Measurements from ENCODE around the gene BSPRY. TPM values are rescaled to one million over a fixed set of nuclear protein-coding genes. Genes with fewer than 3 reads are reported as not detected.
A peak's percentile ranks its signal among the peaks of the same experiment; 100 is the strongest.
"Not testable (repeated sequence)": the region's sequence is repeated elsewhere in the genome, so short reads cannot be mapped to it uniquely, and the experiment has no call there.

The BSPRY gene
- total and polyA plus RNA-seq, 7 experiments from 2014 or later = 0.13 to 9.6 (median 0.48) TPM; not detected in 2

DNA sequence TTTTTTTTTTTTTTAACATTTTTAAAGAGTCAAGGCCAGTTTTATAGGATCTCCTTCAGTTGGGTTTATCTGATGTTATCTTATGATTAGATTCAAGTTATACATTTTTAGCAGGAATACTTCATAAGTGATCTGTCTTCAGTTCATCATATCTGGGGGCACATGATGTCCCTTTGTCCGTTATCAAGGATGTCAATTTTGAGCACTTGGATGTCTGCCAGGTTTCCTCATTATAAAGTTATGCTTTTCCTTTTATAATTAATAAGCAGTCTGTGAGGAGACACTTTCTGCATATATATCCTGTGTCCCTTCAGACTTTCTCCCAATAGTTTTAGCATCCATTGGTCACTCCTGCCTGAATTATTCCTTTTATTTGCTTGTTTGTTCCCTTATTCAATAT, 15.6 kb downstream of the BSPRY start:
- Mint-ChIP-seq H3K4me1 (peaks cover 0 to 3% (median 0%) of the 10 kb centered on the region in 7 donors), H3K36me3 (peaks cover 0 to 7% (median 0%) of the 10 kb centered on the region in 5 donors)

DNA sequence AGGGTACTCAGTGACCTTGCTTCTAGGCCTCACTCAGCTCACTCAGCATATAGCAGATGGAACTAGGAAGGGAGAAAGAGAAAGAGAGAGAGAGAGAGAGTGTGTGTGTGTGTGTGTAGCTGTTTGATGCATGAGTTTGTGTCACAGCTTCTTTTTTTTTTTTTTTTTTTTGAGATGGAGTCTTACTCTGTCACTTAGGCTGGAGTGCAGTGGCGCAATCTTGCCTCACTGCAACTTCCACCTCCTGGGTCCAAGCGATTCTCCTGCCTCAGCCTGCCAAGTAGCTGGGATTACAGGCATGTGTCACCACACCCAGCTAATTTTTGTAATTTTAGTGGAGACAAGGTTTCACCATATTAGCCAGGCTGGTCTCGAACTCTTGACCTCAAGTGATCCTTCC, 16.3 kb downstream of the BSPRY start:
- H3K36me3 Mint-ChIP-seq; H3K9me3 ChIP-seq (ENCODE audit: control insufficient read depth in 2 of 3, low read length in 3 of 3); H3K27ac ChIP-seq (ENCODE audit: low read depth, low read length); H3K36me3 ChIP-seq (ENCODE audit: control insufficient read depth in 2 of 3, insufficient read depth in 3 of 3, low read length in 3 of 3); H3K27me3 ChIP-seq (ENCODE audit: control insufficient read depth in 2 of 2, insufficient read depth in 2 of 2, low read length in 2 of 2); ATAC-seq; H3K27me3 Mint-ChIP-seq; H3K4me1 Mint-ChIP-seq; H3K4me3 Mint-ChIP-seq; intact Hi-C loops (cut with micrococcal nuclease); H3K4me1 ChIP-seq (ENCODE audit: control insufficient read depth in 2 of 2, insufficient read depth in 2 of 2, low read length in 2 of 2); DNase-seq; H3K4me3 ChIP-seq (ENCODE audit: low read length); H3K9me3 Mint-ChIP-seq: not testable (repeated sequence)
- ChIA-PET POLR2A (interaction anchor here (1.1 kb wide), 1 partner anchor 11 kb away, joined by 4 read pairs; the partner anchor contains the start of gene HDHD3), CTCF (interaction anchor here (0.7 kb wide), 1 partner anchor 24 kb away, joined by 4 read pairs; no protein-coding TSS in a partner anchor)
- peak overlapping the region in 1 of 9 donors; percentile 79 for H3K27ac Mint-ChIP-seq

More for the DNA sequence above, 15.6 kb downstream of the BSPRY start:
- H3K36me3 ChIP-seq (ENCODE audit: control insufficient read depth in 2 of 3, insufficient read depth in 3 of 3, low read length in 3 of 3) = no peaks in the 10 kb centered on the region
- no peaks in the 10 kb centered on the region for H3K27me3 Mint-ChIP-seq
- no peaks in the 10 kb centered on the region for H3K27me3 ChIP-seq (ENCODE audit: control insufficient read depth in 2 of 2, insufficient read depth in 2 of 2, low read length in 2 of 2)
- ChIA-PET POLR2A (interaction anchor here (0.6 to 1.0 kb wide), 2 partner anchors 8 to 38 kb away, joined by 3 read pairs; no protein-coding TSS in a partner anchor), CTCF (no interaction called here)
- no peak overlapping the region for H3K4me3 Mint-ChIP-seq
- ATAC-seq (no peak), DNase-seq (no peak)
- no peaks in the 10 kb centered on the region for H3K4me1 ChIP-seq (ENCODE audit: control insufficient read depth in 2 of 2, insufficient read depth in 2 of 2, low read length in 2 of 2)
- H3K9me3 Mint-ChIP-seq = no peaks in the 10 kb centered on the region
- H3K4me3 ChIP-seq (ENCODE audit: low read length) = no peak overlapping the region
- H3K27ac Mint-ChIP-seq = peak overlapping the region in 1 of 9 donors; percentile 79
- H3K9me3 ChIP-seq (ENCODE audit: control insufficient read depth in 2 of 3, low read length in 3 of 3) = no peaks in the 10 kb centered on the region
- H3K27ac ChIP-seq (ENCODE audit: low read depth, low read length) = no peak overlapping the region
- intact Hi-C loops (cut with micrococcal nuclease) = no loop called here

DNA sequence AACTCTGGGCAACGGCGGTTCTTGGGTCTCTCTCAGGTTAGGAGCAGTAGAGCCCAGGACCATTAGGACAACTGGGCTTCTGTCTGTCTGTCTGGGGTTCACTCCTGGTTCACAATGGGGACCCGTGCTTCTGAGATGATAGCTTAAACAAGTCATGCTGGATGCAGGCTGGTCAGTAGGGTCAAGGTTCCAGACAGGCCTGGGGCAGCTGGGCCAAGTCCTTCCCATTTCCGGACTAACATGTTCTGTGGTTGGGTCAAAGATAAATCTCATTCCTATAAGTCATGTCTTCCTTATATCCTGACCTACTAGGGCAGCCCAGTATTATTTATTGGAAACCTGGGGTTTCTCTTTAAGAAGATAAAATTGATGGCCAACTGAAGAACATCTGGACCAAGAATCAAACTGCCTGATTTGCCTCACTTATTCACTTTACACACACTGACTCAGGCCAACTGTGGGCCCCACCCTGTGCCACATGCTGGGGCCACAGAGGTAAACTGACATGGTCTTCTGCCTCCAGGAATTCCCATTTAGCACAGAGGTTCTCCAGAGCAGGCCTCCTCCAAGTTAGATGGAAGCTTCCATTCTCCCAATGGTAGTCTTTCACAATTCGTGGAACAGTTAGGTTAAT, 19.1 kb downstream of the BSPRY start:
- H3K4me1 Mint-ChIP-seq = peaks cover 0 to 6% (median 0%) of the 10 kb centered on the region in 7 donors
- ChIA-PET CTCF (no interaction called here), POLR2A (interaction anchor here (0.7 kb wide), 1 partner anchor 102 kb away, joined by 4 read pairs; no protein-coding TSS in a partner anchor)
- ATAC-seq (no peak), DNase-seq (no peak)
- H3K9me3 Mint-ChIP-seq = no peaks in the 10 kb centered on the region
- Histone ChIP-seq H3K27ac (ENCODE audit: low read depth, low read length) (no peak overlapping the region), H3K4me3 (ENCODE audit: low read length) (no peak overlapping the region), H3K36me3 (ENCODE audit: control insufficient read depth in 2 of 3, insufficient read depth in 3 of 3, low read length in 3 of 3) (peaks cover 0 to 11% (median 0%) of the 10 kb centered on the region in 3 experiments), H3K4me1 (ENCODE audit: control insufficient read depth in 2 of 2, insufficient read depth in 2 of 2, low read length in 2 of 2) (no peaks in the 10 kb centered on the region), H3K9me3 (ENCODE audit: control insufficient read depth in 2 of 3, low read length in 3 of 3) (no peaks in the 10 kb centered on the region), H3K27me3 (ENCODE audit: control insufficient read depth in 2 of 2, insufficient read depth in 2 of 2, low read length in 2 of 2) (no peaks in the 10 kb centered on the region)
- H3K27ac Mint-ChIP-seq = no peak overlapping the region
- no peak overlapping the region for H3K4me3 Mint-ChIP-seq
- no peaks in the 10 kb centered on the region for H3K27me3 Mint-ChIP-seq
- peaks cover 0 to 5% (median 0%) of the 10 kb centered on the region in 5 donors for H3K36me3 Mint-ChIP-seq
- intact Hi-C loops (cut with micrococcal nuclease) = no loop called here

DNA sequence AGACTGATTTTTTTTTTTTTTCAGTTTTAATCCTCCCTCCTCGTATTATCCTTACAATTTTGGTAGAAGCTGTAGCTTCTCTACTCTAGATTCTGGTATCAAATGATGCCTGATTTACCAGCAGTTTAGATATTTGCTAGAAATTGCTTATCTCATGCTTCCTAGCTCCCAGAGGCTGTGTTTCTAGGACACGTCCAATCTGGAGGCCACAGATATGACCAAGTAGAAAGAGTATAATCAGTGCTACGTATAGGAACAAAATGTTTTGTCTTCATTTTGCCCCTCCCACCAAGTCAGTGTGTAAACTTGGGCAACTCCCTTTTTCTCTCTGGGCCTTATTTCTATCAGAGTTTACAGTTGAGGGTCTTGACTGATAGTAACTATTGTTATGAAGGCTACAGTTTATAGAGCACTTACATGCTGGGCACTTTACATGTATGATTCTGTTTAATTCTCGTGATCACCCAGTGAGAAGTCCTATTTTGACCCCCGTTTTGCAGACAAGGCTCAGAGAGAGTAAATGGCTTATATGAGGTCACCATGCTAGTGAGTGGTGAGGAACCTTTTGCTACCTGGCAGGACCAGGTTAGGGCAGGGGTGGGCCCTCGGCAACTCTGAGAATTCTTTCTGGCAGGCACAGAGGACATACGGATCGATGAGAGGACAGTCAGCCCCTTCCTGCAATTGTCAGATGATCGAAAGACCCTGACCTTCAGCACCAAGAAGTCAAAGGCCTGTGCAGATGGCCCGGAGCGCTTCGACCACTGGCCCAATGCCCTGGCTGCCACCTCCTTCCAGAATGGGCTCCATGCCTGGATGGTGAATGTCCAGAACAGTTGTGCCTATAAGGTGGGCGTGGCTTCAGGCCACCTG, 19.9 kb downstream of the BSPRY start:
- Histone ChIP-seq H3K4me3 (ENCODE audit: low read length) (no peak overlapping the region), H3K4me1 (ENCODE audit: control insufficient read depth in 2 of 2, insufficient read depth in 2 of 2, low read length in 2 of 2) (no peaks in the 10 kb centered on the region), H3K9me3 (ENCODE audit: control insufficient read depth in 2 of 3, low read length in 3 of 3) (no peaks in the 10 kb centered on the region), H3K36me3 (ENCODE audit: control insufficient read depth in 2 of 3, insufficient read depth in 3 of 3, low read length in 3 of 3) (peaks cover 0 to 19% (median 0%) of the 10 kb centered on the region in 3 experiments), H3K27ac (ENCODE audit: low read depth, low read length) (no peak overlapping the region), H3K27me3 (ENCODE audit: control insufficient read depth in 2 of 2, insufficient read depth in 2 of 2, low read length in 2 of 2) (no peaks in the 10 kb centered on the region)
- ATAC-seq = no peak
- ChIA-PET CTCF (no interaction called here), POLR2A (interaction anchor here (0.7 kb wide), 1 partner anchor 101 kb away, joined by 4 read pairs; no protein-coding TSS in a partner anchor)
- intact Hi-C loops (cut with micrococcal nuclease) = no loop called here
- Mint-ChIP-seq H3K9me3 (no peaks in the 10 kb centered on the region), H3K4me3 (no peak overlapping the region), H3K36me3 (peaks cover 0 to 5% (median under 1%) of the 10 kb centered on the region in 5 donors), H3K27ac (no peak overlapping the region), H3K27me3 (no peaks in the 10 kb centered on the region), H3K4me1 (peaks cover 0 to 6% (median under 1%) of the 10 kb centered on the region in 7 donors)
- no peak for DNase-seq

DNA sequence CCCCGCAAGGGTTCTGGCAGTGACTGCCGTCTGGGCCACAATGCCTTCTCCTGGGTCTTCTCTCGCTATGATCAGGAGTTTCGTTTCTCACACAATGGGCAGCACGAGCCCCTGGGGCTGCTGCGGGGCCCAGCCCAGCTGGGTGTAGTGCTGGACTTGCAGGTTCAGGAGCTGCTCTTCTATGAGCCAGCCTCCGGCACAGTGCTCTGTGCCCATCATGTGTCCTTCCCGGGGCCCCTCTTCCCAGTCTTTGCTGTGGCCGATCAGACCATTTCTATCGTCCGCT, 20.5 kb downstream of the BSPRY start:
- no peaks in the 10 kb centered on the region for H3K27me3 Mint-ChIP-seq
- no peak overlapping the region for H3K27ac Mint-ChIP-seq
- H3K27me3 ChIP-seq (ENCODE audit: control insufficient read depth in 2 of 2, insufficient read depth in 2 of 2, low read length in 2 of 2) = no peaks in the 10 kb centered on the region
- no peaks in the 10 kb centered on the region for H3K9me3 ChIP-seq (ENCODE audit: control insufficient read depth in 2 of 3, low read length in 3 of 3)
- peaks cover 0 to 7% (median 3%) of the 10 kb centered on the region in 5 donors for H3K36me3 Mint-ChIP-seq
- H3K4me3 Mint-ChIP-seq = no peak overlapping the region
- H3K4me1 ChIP-seq (ENCODE audit: control insufficient read depth in 2 of 2, insufficient read depth in 2 of 2, low read length in 2 of 2) = no peaks in the 10 kb centered on the region
- no peak overlapping the region for H3K4me3 ChIP-seq (ENCODE audit: low read length)
- peaks cover 0 to 6% (median 5%) of the 10 kb centered on the region in 7 donors for H3K4me1 Mint-ChIP-seq
- ATAC-seq (no peak), DNase-seq (no peak)
- intact Hi-C loops (cut with micrococcal nuclease) = no loop called here
- peaks cover 0 to 22% (median 0%) of the 10 kb centered on the region in 3 experiments for H3K36me3 ChIP-seq (ENCODE audit: control insufficient read depth in 2 of 3, insufficient read depth in 3 of 3, low read length in 3 of 3)
- POLR2A ChIA-PET = no interaction called here
- CTCF ChIA-PET = no interaction called here
- no peak overlapping the region for H3K27ac ChIP-seq (ENCODE audit: low read depth, low read length)
- H3K9me3 Mint-ChIP-seq = no peaks in the 10 kb centered on the region

DNA sequence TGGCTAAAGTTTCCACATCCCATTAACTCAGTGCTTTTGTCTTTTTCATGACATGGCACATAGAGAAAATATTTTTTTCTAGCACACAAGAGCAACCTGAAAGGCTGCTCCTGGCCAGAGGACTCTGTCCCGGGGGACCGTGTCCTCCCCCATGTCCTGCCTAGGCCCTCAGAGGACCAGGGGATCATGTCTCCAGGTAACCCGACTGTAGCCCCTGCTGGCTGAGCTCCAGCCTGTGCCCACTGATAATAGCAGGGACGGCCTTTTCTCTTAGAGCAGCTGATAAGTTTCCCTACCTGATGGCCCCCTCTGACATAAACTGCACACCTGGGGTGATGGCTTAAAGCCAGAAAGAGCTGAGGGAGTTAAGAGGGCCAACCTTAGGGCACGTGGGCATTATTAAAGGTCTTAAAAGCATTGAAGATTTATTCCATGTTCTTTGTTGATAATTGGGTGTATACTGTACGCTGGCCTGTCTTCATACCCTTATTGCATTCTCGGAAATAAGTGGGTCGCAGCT, 21.5 kb downstream of the BSPRY start:
- Mint-ChIP-seq H3K36me3 (peaks cover 0 to 13% (median 3%) of the 10 kb centered on the region in 5 donors), H3K4me1 (peaks cover 10 to 16% (median 16%) of the 10 kb centered on the region in 7 donors), H3K4me3 (no peak overlapping the region), H3K27ac (peak overlapping the region in 2 of 9 donors; percentile 26 to 72), H3K27me3 (no peaks in the 10 kb centered on the region), H3K9me3 (no peaks in the 10 kb centered on the region)
- no peaks in the 10 kb centered on the region for H3K27me3 ChIP-seq (ENCODE audit: control insufficient read depth in 2 of 2, insufficient read depth in 2 of 2, low read length in 2 of 2)
- no peak overlapping the region for H3K27ac ChIP-seq (ENCODE audit: low read depth, low read length)
- ChIA-PET CTCF (interaction anchor here (1.0 kb wide), 2 partner anchors 23 to 46 kb away, joined by 3 to 4 read pairs; no protein-coding TSS in a partner anchor), POLR2A (interaction anchor here (1.0 kb wide), 1 partner anchor 96 kb away, joined by 3 read pairs; no protein-coding TSS in a partner anchor)
- ATAC-seq = no peak
- intact Hi-C loops (cut with micrococcal nuclease) = no loop called here
- H3K4me1 ChIP-seq (ENCODE audit: control insufficient read depth in 2 of 2, insufficient read depth in 2 of 2, low read length in 2 of 2) = peaks cover 0 to 5% of the 10 kb centered on the region in 2 donors
- DNase-seq = no peak
- H3K4me3 ChIP-seq (ENCODE audit: low read length) = no peak overlapping the region
- H3K9me3 ChIP-seq (ENCODE audit: control insufficient read depth in 2 of 3, low read length in 3 of 3) = no peaks in the 10 kb centered on the region
- H3K36me3 ChIP-seq (ENCODE audit: control insufficient read depth in 2 of 3, insufficient read depth in 3 of 3, low read length in 3 of 3) = peaks cover 0 to 26% (median 0%) of the 10 kb centered on the region in 3 experiments

Data from naive thymus-derived CD4-positive, alpha-beta T cell (primary cell).